ENCODE data around the gene ITGB3. TPM values are rescaled to one million over a fixed set of nuclear protein-coding genes. Genes with fewer than 3 reads are reported as not detected.

The ITGB3 gene
- total and polyA plus RNA-seq, 2 of the 8 experiments (the other 6 are each of a cell fraction or from before 2014, with no cell fraction given) = 0.08 to 0.09 TPM

DNA sequence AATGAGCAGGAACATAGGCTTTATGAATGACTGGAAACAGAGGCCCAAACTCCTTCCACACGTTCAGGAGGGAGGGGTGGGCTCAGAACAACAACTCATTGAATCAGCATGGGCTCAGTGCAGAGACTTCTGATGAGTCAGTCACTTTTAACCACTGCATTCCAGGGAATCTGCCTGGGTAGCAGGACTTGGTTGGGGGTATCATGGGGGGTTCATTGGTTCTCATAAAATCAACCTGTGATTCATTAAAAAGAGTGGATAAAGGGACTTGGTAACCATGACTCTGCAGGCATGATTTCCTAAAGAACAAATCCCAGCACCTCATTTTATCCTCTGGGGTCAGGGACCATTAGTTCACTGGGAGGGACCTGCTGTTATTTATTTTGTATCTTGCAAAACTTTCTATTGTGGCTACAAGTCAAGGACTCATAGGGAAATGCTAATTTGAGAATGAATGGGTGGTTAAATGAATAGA lies 13.8 kb downstream of the ITGB3 start:
- H3K4me1 ChIP-seq (replicated peaks in 1 of 4; ENCODE audit: control insufficient read depth in 3 of 4, insufficient read depth in 4 of 4, low read length in 3 of 4) = no peaks in the 10 kb centered on the region
- H3K27me3 ChIP-seq (replicated peaks in 1 of 4; ENCODE audit: control insufficient read depth in 3 of 4, extremely low read depth in 1 of 4, insufficient read depth in 3 of 4, low read length in 3 of 4) = no peaks in the 10 kb centered on the region
- no peak overlapping the region for H2BK12ac ChIP-seq (ENCODE audit: low read depth, low read length)
- DNase-seq (ENCODE audit: low read depth in 1 of 2, low spot score in 2 of 2) (no peak), FAIRE-seq (no peak)
- no peak overlapping the region for H2BK5ac ChIP-seq (ENCODE audit: low read depth, low read length)
- no peak overlapping the region for H3K14ac ChIP-seq (ENCODE audit: insufficient read length)
- no peak overlapping the region for H3K4me2 ChIP-seq (ENCODE audit: insufficient read depth in 1 of 2, low read depth in 2 of 2, low read length in 2 of 2)
- H3K36me3 ChIP-seq (ENCODE audit: control insufficient read depth in 2 of 4, insufficient read depth in 4 of 4, low read length in 3 of 4) = no peaks in the 10 kb centered on the region
- no peak overlapping the region for H4K91ac ChIP-seq (replicated peaks; ENCODE audit: insufficient read length, low read length)
- H3K23me2 ChIP-seq (ENCODE audit: low read depth, low read length) = no peaks in the 10 kb centered on the region
- 63% methylated on average over 1 of the region's 1 CpG; no CpG with 5 or more reads in 1 of the 2 experiments for WGBS, 2 experiments (ENCODE audit: extremely low coverage in 1 of 2, insufficient coverage in 1 of 2, insufficient read length in 1 of 2, insufficient replicate concordance in 2 of 2, low coverage in 1 of 2, low lambda C conversion rate in 2 of 2, missing lambda C conversion rate in 1 of 2)
- H3K23ac ChIP-seq (ENCODE audit: insufficient read length) = no peak overlapping the region
- no peaks in the 10 kb centered on the region for H3K79me1 ChIP-seq (ENCODE audit: low read depth, low read length)
- no peak overlapping the region for H3K56ac ChIP-seq (replicated peaks; ENCODE audit: insufficient read length, low read depth, low read length)
- H3K79me2 ChIP-seq (ENCODE audit: control insufficient read depth in 1 of 2, insufficient read depth in 2 of 2, low read length in 2 of 2) = no peaks in the 10 kb centered on the region
- H2AK5ac ChIP-seq (ENCODE audit: low read depth, low read length) = no peak overlapping the region
- no peak overlapping the region for H3K27ac ChIP-seq (ENCODE audit: low read depth, low read length)
- H2BK15ac ChIP-seq (ENCODE audit: low read length) = no peak overlapping the region
- H4K8ac ChIP-seq (ENCODE audit: extremely low read depth, insufficient read depth, low read length) = no peak overlapping the region
- H2BK120ac ChIP-seq (replicated peaks; ENCODE audit: low read depth, low read length) = no peak overlapping the region
- TF ChIP-seq TEAD4 (IDR thresholded peaks at IDR 0.05; ENCODE audit: low read depth, low read length) = peak; percentile 37; the same call in 1 of the 2 replicates
- TF ChIP-seq GABPA (IDR thresholded peaks at IDR 0.05; ENCODE audit: borderline replicate concordance, insufficient read depth, low read length) = no peak
- no peak overlapping the region for H2BK20ac ChIP-seq (ENCODE audit: low read length)
- no peak overlapping the region for H3K4me3 ChIP-seq (ENCODE audit: extremely low read depth in 1 of 4, insufficient read depth in 2 of 4, low read depth in 3 of 4, low read length in 4 of 4)
- H2AFZ ChIP-seq (ENCODE audit: low read length) = no peak overlapping the region
- ChIA-PET CTCF (ENCODE audit: partially characterized antibody) (interaction anchor here (1.7 kb wide), 1 partner anchor 11 kb away, joined by 3 read pairs; no protein-coding TSS in a partner anchor), POLR2A (ENCODE audit: partially characterized antibody) (no interaction called here)
- no peak overlapping the region for H3K18ac ChIP-seq (ENCODE audit: extremely low read depth, low read length)
- H4K20me1 ChIP-seq (replicated peaks in 1 of 2; ENCODE audit: control insufficient read depth in 1 of 2, insufficient read depth in 2 of 2, low read length in 2 of 2) = no peaks in the 10 kb centered on the region
- H3K4ac ChIP-seq (replicated peaks; ENCODE audit: insufficient read length, low read depth, low read length) = no peak overlapping the region
- no peak overlapping the region for H3K9ac ChIP-seq (replicated peaks in 1 of 4; ENCODE audit: extremely low read depth in 1 of 4, low read depth in 3 of 4, low read length in 3 of 4)
- H3K9me3 ChIP-seq (ENCODE audit: insufficient read depth in 2 of 2, low read depth in 1 of 2, low read length in 1 of 2) = peaks cover 6% of the 10 kb centered on the region in 2 experiments; a peak in 1 of 4 replicates
- H4K5ac ChIP-seq (ENCODE audit: insufficient read length, low read depth, low read length) = no peak overlapping the region
